Mucosa of descending colon (tissue), 3 donors: ENCODE measurements around the gene TTC33. TPM values are rescaled to one million over a fixed set of nuclear protein-coding genes. Genes with fewer than 3 reads are reported as not detected.

Experiments used
- ATAC-seq: fragments of 200-7000 bp; cut with Tn5 transposase; one replicate; pipeline ENCODE4 v1.9.1; 2020; ENCODE audit warnings: mild to moderate bottlenecking, moderate library complexity
- DNase-seq, 3 donors: peaks; one replicate each; pipeline ENCODE4 v3.0.0-alpha.2; 2020
- H3K36me3 ChIP-seq: fragments of 200-600 bp; one replicate; pipeline ENCODE4 v1.8.0; 2021; ENCODE audit warnings: low read depth, mild to moderate bottlenecking
- H3K4me1 ChIP-seq: fragments of 200-600 bp; one replicate; pipeline ENCODE4 v1.8.0; 2021; ENCODE audit warnings: low read depth, mild to moderate bottlenecking
- H3K4me3 ChIP-seq: fragments of 200-600 bp; one replicate; pipeline ENCODE4 v1.8.0; 2021; ENCODE audit warnings: mild to moderate bottlenecking
- H3K9me3 ChIP-seq: fragments of 200-600 bp; one replicate; pipeline ENCODE4 v1.8.0; 2021; ENCODE audit warnings: mild to moderate bottlenecking
- CTCF ChIP-seq: fragments of 200-600 bp; IDR thresholded peaks from one replicate; pipeline ENCODE4 v1.8.0; 2022; ENCODE audit warnings: antibody characterized with exemption, mild to moderate bottlenecking
- intact Hi-C, 2 donors: fragments of 100-400 bp; cut with DNase I in 1 of 2; cut with micrococcal nuclease in 1 of 2; formaldehyde crosslinking; loops; one replicate each; pipeline versions ENCODE4 v1.11.0 to v1.11.1; 2022; cut with DNase I, micrococcal nuclease
- total RNA-seq, 3 donors: library from RNA; stranded (reverse); fragmentation: NEBNext Ultra II Directional in 2 of 3; extraction: Animal tissue kit (Norgen Biotek cat#: 25700) in 2 of 3; gene quantifications; one replicate each; pipeline versions ENCODE4 v1.2.1 to v1.2.4, GENCODE V29; 2021 to 2023
- donor health status: DM: no; HTN: no; CAD: no; lungs with moderate emphysema.
- donor health status: DM: no; HTN: no; CAD: no.
- donor health status: DM: no; HTN: yes; CAD: no.

Gene TTC33
- total RNA-seq, 3 donors from 2014 or later = 15.1 to 22.6 (median 17.2) TPM

DNA sequence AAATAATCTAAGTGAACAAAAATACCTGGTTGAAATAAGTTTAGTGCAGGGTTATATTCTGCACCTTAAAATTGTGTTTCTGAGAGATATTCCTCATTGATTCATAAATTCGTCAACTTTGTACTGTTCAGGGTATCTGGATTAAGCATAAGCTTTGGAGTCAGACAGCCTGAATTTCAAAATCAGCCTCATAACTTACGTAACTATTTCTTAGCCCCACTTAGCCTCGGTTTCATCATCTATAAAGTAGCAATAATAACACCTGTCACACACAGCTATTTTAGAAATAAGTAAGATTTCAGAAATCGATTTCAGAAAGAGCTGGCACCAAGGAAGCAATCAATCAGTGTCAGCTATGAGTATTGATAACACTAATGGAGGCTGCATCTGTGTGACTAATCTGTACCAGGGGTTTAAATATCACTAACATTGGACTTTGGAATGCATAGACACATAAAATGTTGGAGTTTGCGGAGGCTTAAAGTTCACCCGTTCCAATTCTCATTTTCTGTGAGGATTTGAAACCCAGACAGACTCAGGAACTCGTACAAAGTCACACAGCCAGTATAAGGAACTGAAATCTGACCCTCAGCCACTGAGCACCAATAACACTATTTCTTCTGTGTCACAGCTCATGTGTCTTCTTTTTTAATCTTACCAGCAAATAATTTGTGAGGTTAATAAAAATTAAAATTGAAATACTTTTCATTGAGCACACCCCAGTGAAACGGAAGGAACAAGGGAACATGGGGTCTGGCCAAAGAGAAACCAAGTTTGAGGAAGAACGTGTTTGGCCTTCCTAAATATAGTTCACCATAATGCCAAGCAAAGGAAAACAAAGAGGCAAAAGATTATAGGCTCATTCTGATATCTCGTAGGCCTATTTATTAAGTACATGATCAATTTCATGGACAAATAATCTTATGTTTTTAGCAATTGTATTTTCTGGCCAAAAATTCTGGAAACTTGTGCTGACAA is 270.5 kb downstream of the TTC33 start:
- Histone ChIP-seq H3K4me3 (no peak overlapping the region), H3K4me1 (no peaks in the 10 kb centered on the region), H3K9me3 (no peaks in the 10 kb centered on the region), H3K36me3 (no peaks in the 10 kb centered on the region)
- DNase-seq (peak in 1 of 3 donors; percentile 9), ATAC-seq (peak; percentile 63)
- intact Hi-C loops = no loop called here
- no peak for TF ChIP-seq CTCF

GRCh38 chr5:40484495-40484894 is 271.3 kb downstream of the TTC33 start:
- no peaks in the 10 kb centered on the region for H3K9me3 ChIP-seq
- no peak for DNase-seq
- intact Hi-C loops = no loop called here

DNA sequence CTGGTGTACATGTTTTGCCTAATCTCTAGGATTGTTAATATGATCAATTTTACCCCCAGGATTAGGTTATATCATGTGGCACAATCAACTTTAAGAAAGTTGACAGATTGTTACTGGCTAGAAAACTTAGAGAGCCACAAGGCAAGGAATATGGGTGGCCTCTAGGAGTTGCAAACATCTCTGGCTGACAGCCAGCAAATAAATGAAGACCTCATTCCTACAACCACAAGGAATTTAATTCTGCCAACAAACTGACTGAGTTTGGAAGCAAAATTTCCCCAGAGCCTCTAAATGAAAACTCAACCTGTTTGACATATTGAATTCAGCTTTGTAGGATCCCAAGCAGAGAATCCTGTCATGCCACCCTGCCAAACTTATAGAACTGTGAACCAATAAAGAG is 272.4 kb downstream of the TTC33 start:
- no peak for ATAC-seq

More at GRCh38 chr5:40484495-40484894, 271.3 kb downstream of the TTC33 start:
- Histone ChIP-seq H3K4me1 (no peaks in the 10 kb centered on the region), H3K36me3 (no peaks in the 10 kb centered on the region), H3K4me3 (no peak overlapping the region)
- no peak for TF ChIP-seq CTCF
- no peak for ATAC-seq

DNA sequence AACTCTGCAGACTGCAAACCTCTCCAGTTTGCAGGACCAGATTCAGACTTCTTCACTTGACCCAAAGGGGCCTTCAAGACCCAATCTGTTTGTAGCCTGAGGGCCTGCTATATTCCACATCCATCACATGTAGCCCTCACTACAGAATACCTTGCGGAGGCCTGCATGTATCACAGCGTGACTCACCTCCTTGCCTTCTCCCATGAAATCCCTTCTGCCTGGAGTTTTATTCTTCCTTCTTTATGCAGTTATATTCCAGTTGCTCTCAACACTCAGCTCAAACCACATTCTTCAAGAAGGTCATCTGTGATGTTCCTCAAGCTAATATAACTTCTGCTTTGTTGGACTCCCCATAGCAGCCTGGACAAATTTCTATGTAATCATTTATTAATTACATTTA is 274.5 kb downstream of the TTC33 start:
- DNase-seq (no peak), ATAC-seq (no peak)
- Histone ChIP-seq H3K9me3 (no peaks in the 10 kb centered on the region), H3K4me3 (no peak overlapping the region), H3K36me3 (no peaks in the 10 kb centered on the region), H3K4me1 (no peaks in the 10 kb centered on the region)
- intact Hi-C loops = no loop called here
- TF ChIP-seq CTCF = no peak

More for the DNA sequence above, 272.4 kb downstream of the TTC33 start:
- no peaks in the 10 kb centered on the region for H3K9me3 ChIP-seq
- DNase-seq = no peak
- intact Hi-C loops = no loop called here
- no peak overlapping the region for H3K4me3 ChIP-seq
- H3K4me1 ChIP-seq = no peaks in the 10 kb centered on the region
- TF ChIP-seq CTCF = no peak
- H3K36me3 ChIP-seq = no peaks in the 10 kb centered on the region

- H3K36me3 ChIP-seq = no peaks in the 10 kb centered on the region
- DNase-seq (no peak), ATAC-seq (no peak)
- no peak overlapping the region for H3K4me3 ChIP-seq
- no peaks in the 10 kb centered on the region for H3K9me3 ChIP-seq
- H3K4me1 ChIP-seq = no peaks in the 10 kb centered on the region
- intact Hi-C loops = no loop called here
- no peak for TF ChIP-seq CTCF
These were observed 275.4 kb downstream of the TTC33 start for GRCh38 chr5:40480392-40480791.
